GM23338 (cell line): ENCODE data around the gene PTPN18. TPM values are rescaled to one million over a fixed set of nuclear protein-coding genes. Genes with fewer than 3 reads are reported as not detected.

Experiments
- ATAC-seq: fragments of 200-7000 bp; cut with Tn5 transposase; 3 replicates; pipeline ENCODE4 v1.9.1; 2020
- DNase-seq: peaks from one replicate; pipeline ENCODE4 v3.0.0-alpha.2; 2015; ENCODE audit warnings: low spot score
- H2AFZ ChIP-seq: fragments of 200-600 bp; sonication (generic); 2 replicates; pipeline ENCODE4 v1.8.0; 2016; ENCODE audit warnings: antibody characterized with exemption, mild to moderate bottlenecking, moderate library complexity
- H3F3A ChIP-seq: fragments of 200-600 bp; sonication (generic); replicated peaks from 2 replicates; pipeline ENCODE4 v1.8.0; 2017; ENCODE audit warnings: antibody characterized with exemption, mixed run types, low read depth
- H3K27ac ChIP-seq: fragments of 200-600 bp; sonication (generic); 2 replicates; pipeline ENCODE4 v1.6.1; 2016; ENCODE audit warnings: low read depth
- H3K27me3 ChIP-seq: fragments of 200-600 bp; sonication (generic); 2 replicates; pipeline ENCODE4 v1.8.0; 2016; ENCODE audit warnings: mild to moderate bottlenecking, mixed run types, moderate library complexity; ENCODE audit not compliant: insufficient read depth
- H3K36me3 ChIP-seq: fragments of 200-600 bp; sonication (generic); 2 replicates; pipeline ENCODE4 v1.8.0; 2016; ENCODE audit warnings: mild to moderate bottlenecking; ENCODE audit not compliant: insufficient read depth
- H3K4me1 ChIP-seq: fragments of 200-600 bp; sonication (generic); 2 replicates; pipeline ENCODE4 v1.8.0; 2016; ENCODE audit warnings: mild to moderate bottlenecking, moderate library complexity; ENCODE audit not compliant: insufficient read depth
- H3K4me2 ChIP-seq: fragments of 200-600 bp; sonication (generic); 2 replicates; pipeline ENCODE4 v1.7.1; 2017; ENCODE audit warnings: mixed run types
- H3K4me3 ChIP-seq: fragments of 200-600 bp; sonication (generic); 2 replicates; pipeline ENCODE4 v1.6.1; 2016; ENCODE audit warnings: mixed run types
- H3K79me2 ChIP-seq: fragments of 200-600 bp; sonication (generic); replicated peaks from 2 replicates; pipeline ENCODE4 v1.8.0; 2017; ENCODE audit warnings: mild to moderate bottlenecking; ENCODE audit not compliant: insufficient read depth
- H3K9me2 ChIP-seq: fragments of 200-600 bp; sonication (generic); 2 replicates; pipeline ENCODE4 v1.8.0; 2017; ENCODE audit not compliant: insufficient read depth
- H4K20me1 ChIP-seq: fragments of 200-600 bp; sonication (generic); replicated peaks from 2 replicates; pipeline ENCODE4 v1.8.0; 2017; ENCODE audit warnings: mild to moderate bottlenecking; ENCODE audit not compliant: insufficient read depth
- H3K27ac Mint-ChIP-seq: 2 replicates; pipeline ENCODE4 v1.8.0; 2020; ENCODE audit warnings: inconsistent platforms, mild to moderate bottlenecking, moderate library complexity, mixed read lengths
- H3K27me3 Mint-ChIP-seq: 3 replicates; pipeline ENCODE4 v1.8.0; 2022; ENCODE audit warnings: low read depth, mild to moderate bottlenecking, moderate library complexity, mixed read lengths, inconsistent platforms; ENCODE audit not compliant: insufficient read depth, poor library complexity
- H3K36me3 Mint-ChIP-seq: 3 replicates; pipeline ENCODE4 v1.8.0; 2021; ENCODE audit warnings: low read depth, mild to moderate bottlenecking, inconsistent platforms, moderate library complexity, mixed read lengths
- H3K4me1 Mint-ChIP-seq: 3 replicates; pipeline ENCODE4 v1.8.0; 2020; ENCODE audit warnings: mild to moderate bottlenecking, inconsistent platforms, mixed read lengths
- H3K4me3 Mint-ChIP-seq: 3 replicates; pipeline ENCODE4 v1.8.0; 2021; ENCODE audit warnings: moderate library complexity, mild to moderate bottlenecking, inconsistent platforms, mixed read lengths
- H3K9me3 Mint-ChIP-seq: 3 replicates; pipeline ENCODE4 v1.8.0; 2020; ENCODE audit warnings: moderate library complexity, mild to moderate bottlenecking, inconsistent platforms, mixed read lengths
- CREB1 ChIP-seq: fragments of 250-450 bp; sonication (Bioruptor Pico); IDR thresholded peaks from 2 replicates; pipeline ENCODE4 v1.5.0; 2020; ENCODE audit warnings: low read depth, mild to moderate bottlenecking, moderate library complexity
- CTCF ChIP-seq, 2 experiments: fragments of 200-600 bp in 1 of 2; sonication (generic) in 1 of 2; conservative IDR thresholded peaks; 2 replicates each; pipeline versions ENCODE4 v1.5.1 to v1.6.1; 2016 to 2017; ENCODE audit warnings: antibody characterized with exemption in 2 of 2, low read depth in 2 of 2, mild to moderate bottlenecking in 2 of 2, moderate library complexity in 1 of 2
- ETS1 ChIP-seq: IDR thresholded peaks from 2 replicates; pipeline ENCODE4 v1.6.1; 2016; ENCODE audit warnings: antibody characterized with exemption
- EZH2 ChIP-seq: fragments of 200-600 bp; sonication (generic); IDR thresholded peaks from one replicate; pipeline ENCODE4 v1.8.0; 2017; ENCODE audit warnings: antibody characterized with exemption, mild to moderate bottlenecking, low read depth; ENCODE audit not compliant: unreplicated experiment
- EZH2phosphoT487 ChIP-seq: fragments of 200-600 bp; sonication (generic); IDR thresholded peaks from one replicate; pipeline ENCODE4 v1.8.1; 2018; ENCODE audit warnings: antibody characterized with exemption; ENCODE audit not compliant: unreplicated experiment
- JUNB ChIP-seq: IDR thresholded peaks from one replicate; pipeline ENCODE4 v1.6.1; 2016; ENCODE audit warnings: antibody characterized with exemption; ENCODE audit not compliant: unreplicated experiment
- STAT1 ChIP-seq: IDR thresholded peaks from one replicate; pipeline ENCODE4 v1.6.1; 2016; ENCODE audit warnings: antibody characterized with exemption; ENCODE audit not compliant: unreplicated experiment
- ZNF114 ChIP-seq: fragments of 250-450 bp; sonication (Bioruptor Pico); IDR thresholded peaks from 2 replicates; pipeline ENCODE4 v1.5.0; 2020; ENCODE audit warnings: mild to moderate bottlenecking, moderate library complexity
- ZNF331 ChIP-seq: fragments of 250-450 bp; sonication (Bioruptor Pico); IDR thresholded peaks from 2 replicates; pipeline ENCODE4 v1.5.0; 2020; ENCODE audit warnings: low read depth, mild to moderate bottlenecking, moderate library complexity
- ZNF462 ChIP-seq: fragments of 250-450 bp; sonication (Bioruptor Pico); IDR thresholded peaks from 2 replicates; pipeline ENCODE4 v1.5.0; 2020; ENCODE audit warnings: mild to moderate bottlenecking, moderate library complexity
- polyA plus RNA-seq: library from polyadenylated mRNA; unstranded; fragments of >200 nt; fragmentation: Nextera tagmentation; extraction: Ambion mirVana; gene quantifications from 2 replicates; pipeline ENCODE4 v1.2.1, GENCODE V29; 2016
- total RNA-seq: library from RNA; depleted of rRNA; stranded (reverse); fragments of >200 nt; shearing (Covaris generic); gene quantifications from 2 replicates; pipeline ENCODE4 v1.2.3, GENCODE V29; 2014

Gene PTPN18
- total and polyA plus RNA-seq, 2 experiments from 2014 or later: 10.1 to 10.9 TPM

DNA sequence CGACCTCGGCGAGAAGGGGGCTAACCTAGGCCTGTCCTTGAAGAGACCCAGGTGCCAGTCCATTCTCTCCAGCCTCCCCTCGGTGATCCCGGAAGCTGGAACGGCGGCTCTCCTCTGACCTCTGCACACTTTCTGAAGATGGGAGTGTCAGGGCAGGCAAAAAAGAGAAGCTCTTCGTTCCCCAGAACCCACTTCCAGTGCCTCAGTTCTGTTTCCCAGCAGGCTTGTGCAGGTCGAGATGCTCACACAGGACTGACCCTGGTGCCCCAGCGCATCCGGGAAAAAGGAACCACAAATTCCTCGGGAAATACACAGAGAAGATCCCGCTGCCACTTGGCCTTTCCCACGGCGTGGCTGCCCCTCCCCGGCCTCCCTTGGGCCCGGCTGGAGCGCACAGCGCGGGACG is 681 bp upstream of the PTPN18 start:
- Mint-ChIP-seq H3K9me3 (no peaks in the 10 kb centered on the region), H3K4me3 (peak overlapping the region; percentile 79), H3K4me1 (peaks cover 15% of the 10 kb centered on the region), H3K27ac (no peak overlapping the region), H3K36me3 (no peaks in the 10 kb centered on the region; the same call in 2 of the 3 replicates), H3K27me3 (peaks cover 30% of the 10 kb centered on the region)
- Histone ChIP-seq H3K36me3 (no peaks in the 10 kb centered on the region), H3K27me3 (peaks cover 38% of the 10 kb centered on the region), H3K4me3 (peak overlapping the region; percentile 68), H3K79me2 (no peaks in the 10 kb centered on the region), H3F3A (no peaks in the 10 kb centered on the region), H3K4me1 (no peaks in the 10 kb centered on the region), H4K20me1 (peaks cover 8% of the 10 kb centered on the region; the same call in 1 of the 2 replicates), H3K27ac (no peak overlapping the region), H3K4me2 (peak overlapping the region; percentile 88), H3K9me2 (no peaks in the 10 kb centered on the region), H2AFZ (peak overlapping the region; percentile 69)
- DNase-seq: no peak
- TF ChIP-seq EZH2phosphoT487: no peak
- no peak for ATAC-seq

DNA sequence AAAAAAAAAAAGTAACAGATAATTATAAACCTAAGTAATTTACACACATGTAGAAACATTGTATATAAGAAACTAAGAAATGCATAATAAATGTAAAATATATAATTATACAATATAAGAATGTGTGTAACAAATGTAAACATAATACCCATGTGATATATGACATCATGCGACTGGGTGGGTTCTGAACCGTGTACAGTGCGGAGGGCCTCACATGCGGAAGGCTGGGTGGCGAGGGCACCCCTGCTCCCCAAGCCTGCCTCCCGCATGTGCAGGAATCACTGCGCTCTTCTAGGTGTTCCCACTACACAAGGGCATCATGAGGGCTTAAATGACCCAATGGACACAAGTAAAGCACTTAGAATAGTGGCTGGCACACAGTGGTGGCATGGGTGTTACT is 2.0 kb downstream of the PTPN18 start:
- H3K4me1 ChIP-seq: no peaks in the 10 kb centered on the region
- Mint-ChIP-seq H3K4me3 (no peak overlapping the region), H3K36me3 (no peaks in the 10 kb centered on the region; the same call in 2 of the 3 replicates), H3K27me3 (peaks cover 26% of the 10 kb centered on the region), H3K9me3 (no peaks in the 10 kb centered on the region; the same call in 2 of the 3 replicates), H3K4me1 (peaks cover 8% of the 10 kb centered on the region), H3K27ac (no peak overlapping the region)
- no peaks in the 10 kb centered on the region for H3K36me3 ChIP-seq
- no peak overlapping the region for H3K4me2 ChIP-seq
- TF ChIP-seq JUNB (no peak), ZNF114 (CRISPR knock-in tag) (no peak), CREB1 (CRISPR knock-in tag) (no peak), ZNF462 (CRISPR knock-in tag) (no peak), CTCF (conservative IDR thresholded peaks at IDR 0.05; ENCODE audit: low read depth in 2 of 2) (no peak), ZNF331 (CRISPR knock-in tag) (no peak), STAT1 (no peak), EZH2 (no peak), ETS1 (no peak)
- H3K79me2 ChIP-seq: no peaks in the 10 kb centered on the region
- peaks cover 38% of the 10 kb centered on the region for H3K27me3 ChIP-seq
- H3F3A ChIP-seq: no peaks in the 10 kb centered on the region
- no peak for DNase-seq
- H3K4me3 ChIP-seq: no peak overlapping the region
- H3K27ac ChIP-seq: no peak overlapping the region
- H3K9me2 ChIP-seq: no peaks in the 10 kb centered on the region
- H2AFZ ChIP-seq: no peak overlapping the region
- ATAC-seq: no peak
- H4K20me1 ChIP-seq: peaks cover 3% of the 10 kb centered on the region; the same call in 1 of the 2 replicates
